H9 (cell line): ENCODE results near the gene PLD1. TPM values are rescaled to one million over a fixed set of nuclear protein-coding genes. Genes with fewer than 3 reads are reported as not detected.

Source experiments
- DNase-seq: peaks from one replicate; pipeline ENCODE4 v3.0.0-alpha.2; 2017
- H2AFZ ChIP-seq: one replicate; pipeline ENCODE4 v1.6.1; 2013; ENCODE audit warnings: mild to moderate bottlenecking, low read length, control low read depth, moderate library complexity
- H2AK5ac ChIP-seq: 2 replicates; pipeline ENCODE4 v1.6.1; 2013; ENCODE audit warnings: low read length, control low read depth, mixed read lengths; ENCODE audit not compliant: insufficient read length
- H2BK120ac ChIP-seq: one replicate; pipeline ENCODE4 v1.6.1; 2013; ENCODE audit warnings: low read depth, mild to moderate bottlenecking, low read length, control low read depth, inconsistent platforms; ENCODE audit not compliant: poor library complexity, severe bottlenecking
- H2BK12ac ChIP-seq: 2 replicates; pipeline ENCODE4 v1.6.1; 2013; ENCODE audit warnings: low read length, control low read depth, mixed read lengths, low read depth; ENCODE audit not compliant: insufficient read length
- H2BK15ac ChIP-seq: 2 replicates; pipeline ENCODE4 v1.6.1; 2013; ENCODE audit warnings: low read depth, low read length, control low read depth
- H2BK20ac ChIP-seq: one replicate; pipeline ENCODE4 v1.6.1; 2013; ENCODE audit warnings: low read depth, mild to moderate bottlenecking, low read length, control low read depth, inconsistent platforms; ENCODE audit not compliant: poor library complexity, severe bottlenecking
- H2BK5ac ChIP-seq: 2 replicates; pipeline ENCODE4 v1.6.1; 2013; ENCODE audit warnings: low read length, control low read depth, mixed read lengths; ENCODE audit not compliant: insufficient read length
- H3K14ac ChIP-seq: 2 replicates; pipeline ENCODE4 v1.6.1; 2013; ENCODE audit warnings: low read length, control low read depth; ENCODE audit not compliant: insufficient read depth
- H3K18ac ChIP-seq: 2 replicates; pipeline ENCODE4 v1.6.1; 2013; ENCODE audit warnings: low read depth, mild to moderate bottlenecking, mixed read lengths, low read length, control low read depth; ENCODE audit not compliant: insufficient read length
- H3K23ac ChIP-seq: 2 replicates; pipeline ENCODE4 v1.6.1; 2013; ENCODE audit warnings: low read length, control low read depth, mixed read lengths, low read depth; ENCODE audit not compliant: insufficient read length
- H3K23me2 ChIP-seq: 2 replicates; pipeline ENCODE4 v1.6.1; 2013; ENCODE audit warnings: low read depth, mild to moderate bottlenecking, mixed read lengths, low read length, control low read depth; ENCODE audit not compliant: insufficient read length, poor library complexity, severe bottlenecking
- H3K27ac ChIP-seq: 2 replicates; pipeline ENCODE4 v1.5.1; 2013; ENCODE audit warnings: low read length, control low read depth, mixed read lengths, low read depth; ENCODE audit not compliant: insufficient read length
- H3K27me3 ChIP-seq: 2 replicates; pipeline ENCODE4 v1.6.1; 2013; ENCODE audit warnings: low read length, control low read depth, inconsistent platforms; ENCODE audit not compliant: insufficient read depth
- H3K4ac ChIP-seq: 2 replicates; pipeline ENCODE4 v1.6.1; 2013; ENCODE audit warnings: low read depth, mild to moderate bottlenecking, control low read depth, inconsistent platforms, low read length, moderate library complexity
- H3K4me1 ChIP-seq: 2 replicates; pipeline ENCODE4 v1.6.1; 2013; ENCODE audit warnings: low read length, control low read depth, inconsistent platforms; ENCODE audit not compliant: insufficient read depth
- H3K4me2 ChIP-seq: 2 replicates; pipeline ENCODE4 v1.6.1; 2013; ENCODE audit warnings: low read length, control low read depth, mixed read lengths; ENCODE audit not compliant: insufficient read length, insufficient read depth
- H3K56ac ChIP-seq: 2 replicates; pipeline ENCODE4 v1.6.1; 2013; ENCODE audit warnings: low read depth, mild to moderate bottlenecking, mixed read lengths, low read length, control low read depth; ENCODE audit not compliant: insufficient read length
- H3K79me1 ChIP-seq: 2 replicates; pipeline ENCODE4 v1.6.1; 2013; ENCODE audit warnings: low read depth, mild to moderate bottlenecking, moderate library complexity, low read length, control low read depth, inconsistent platforms; ENCODE audit not compliant: insufficient read depth, poor library complexity, severe bottlenecking
- H3K79me2 ChIP-seq: 2 replicates; pipeline ENCODE4 v1.6.1; 2013; ENCODE audit warnings: low read length, control low read depth, inconsistent platforms; ENCODE audit not compliant: insufficient read depth
- H3K9ac ChIP-seq: 2 replicates; pipeline ENCODE4 v1.6.1; 2013; ENCODE audit warnings: low read length, control low read depth, mixed read lengths; ENCODE audit not compliant: insufficient read length; ENCODE audit errors: extremely low read depth
- H3K9me3 ChIP-seq: one replicate; pipeline ENCODE4 v1.6.1; 2013; ENCODE audit warnings: low read depth, low read length, inconsistent platforms; ENCODE audit not compliant: control insufficient read depth
- H3T11ph ChIP-seq: one replicate; pipeline ENCODE4 v1.6.1; 2013; ENCODE audit warnings: mild to moderate bottlenecking, low read length, control low read depth, inconsistent platforms
- H4K20me1 ChIP-seq: one replicate; pipeline ENCODE4 v1.6.1; 2013; ENCODE audit not compliant: control insufficient read depth, insufficient read length, insufficient read depth
- H4K5ac ChIP-seq: 2 replicates; pipeline ENCODE4 v1.6.1; 2013; ENCODE audit warnings: low read depth, mild to moderate bottlenecking, mixed read lengths, low read length, control low read depth; ENCODE audit not compliant: insufficient read length
- H4K8ac ChIP-seq: replicated peaks from 2 replicates; pipeline ENCODE4 v1.6.1; 2013; ENCODE audit warnings: low read length, control low read depth, mixed read lengths, low read depth; ENCODE audit not compliant: insufficient read length
- H4K91ac ChIP-seq: 2 replicates; pipeline ENCODE4 v1.6.1; 2013; ENCODE audit warnings: low read depth, mild to moderate bottlenecking, moderate library complexity, mixed read lengths, low read length, control low read depth; ENCODE audit not compliant: insufficient read length
- H3K27ac Mint-ChIP-seq, 3 experiments: 2 replicates in 2 of 3; 3 replicates in 1 of 3; pipeline ENCODE4 v1.8.0; 2020 to 2021; ENCODE audit warnings: mixed read lengths in 3 of 3, mild to moderate bottlenecking in 1 of 3, moderate library complexity in 1 of 3
- H3K27me3 Mint-ChIP-seq: 2 replicates; pipeline ENCODE4 v1.8.0; 2021; ENCODE audit warnings: low read depth, mild to moderate bottlenecking, moderate library complexity, mixed read lengths
- H3K36me3 Mint-ChIP-seq, 3 experiments: 2 replicates in 2 of 3; 3 replicates in 1 of 3; pipeline ENCODE4 v1.8.0; 2020 to 2021; ENCODE audit warnings: low read depth in 3 of 3, mixed read lengths in 3 of 3; ENCODE audit not compliant: insufficient read depth in 1 of 3
- H3K4me1 Mint-ChIP-seq, 2 experiments: 2 replicates each; pipeline ENCODE4 v1.8.0; 2020; ENCODE audit warnings: mixed read lengths in 2 of 2
- H3K4me3 Mint-ChIP-seq, 2 experiments: 2 replicates in 1 of 2; 3 replicates in 1 of 2; pipeline ENCODE4 v1.8.0; 2020 to 2021; ENCODE audit warnings: mild to moderate bottlenecking in 2 of 2, mixed read lengths in 2 of 2, moderate library complexity in 1 of 2
- H3K9me3 Mint-ChIP-seq, 2 experiments: 2 replicates in 1 of 2; 3 replicates in 1 of 2; pipeline ENCODE4 v1.8.0; 2020; ENCODE audit warnings: mild to moderate bottlenecking in 2 of 2, mixed read lengths in 2 of 2, moderate library complexity in 1 of 2
- WGBS: extraction: QIAGEN DNeasy Blood & Tissue Kit; methylation state at CpG from one replicate; pipeline ENCODE4 v1.1.7; 2013; ENCODE audit warnings: missing lambda C conversion rate, low lambda C conversion rate, mixed read lengths; ENCODE audit not compliant: insufficient read length; ENCODE audit errors: extremely low coverage; 5-methylcytosine and 5-hydroxymethylcytosine counted together
- total RNA-seq: library from RNA; stranded (reverse); gene quantifications from 2 replicates; pipeline ENCODE4 v1.2.1, GENCODE V29; 2021
- TF ChIP-seq, protein P1 (sequence below): fragments of 200-600 bp; sonication (generic); conservative IDR thresholded peaks from 3 replicates; pipeline ENCODE4 v1.8.0; 2021; ENCODE audit warnings: antibody characterized with exemption, mild to moderate bottlenecking

The PLD1 gene
- total RNA-seq, 1 experiment from 2014 or later = 1.8 TPM

DNA sequence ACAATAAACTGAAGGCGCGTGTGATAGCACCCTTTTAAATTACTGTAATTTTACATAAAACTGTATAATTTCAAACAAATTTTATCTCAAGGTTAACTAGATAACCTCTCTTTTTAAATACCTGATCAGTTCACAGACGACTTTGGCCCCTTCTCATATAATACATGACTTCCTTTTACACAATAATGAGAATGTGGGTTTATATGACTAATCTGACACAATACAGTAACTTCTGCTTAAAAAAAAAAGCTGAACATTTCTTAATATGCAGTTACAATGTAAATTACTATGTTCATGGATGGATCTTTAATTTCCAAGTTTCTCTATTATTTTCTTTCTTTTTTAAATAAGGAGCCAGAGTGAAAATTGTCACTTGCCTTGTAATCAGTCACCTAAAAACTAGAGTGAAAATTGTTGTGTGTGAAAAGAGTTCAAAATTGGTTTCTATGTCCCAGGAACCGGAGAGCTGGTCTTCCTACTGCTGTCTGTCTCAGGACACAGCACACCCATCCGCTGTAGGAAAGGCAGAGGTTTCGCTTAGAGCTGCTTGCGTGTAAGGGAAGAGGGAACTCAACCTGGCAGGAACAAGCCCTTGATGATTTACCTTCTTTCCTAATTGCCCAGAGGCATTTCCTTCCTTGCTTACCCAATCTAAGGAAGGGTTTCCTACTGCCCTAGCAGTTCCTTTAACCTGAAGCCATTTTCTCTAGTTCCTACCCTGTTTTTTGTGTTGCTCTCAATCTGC is 33.3 kb downstream of the PLD1 start:
- no peak for DNase-seq
- Histone ChIP-seq H2BK5ac (no peak overlapping the region), H3K23ac (no peak overlapping the region), H3K56ac (no peak overlapping the region), H4K91ac (no peak overlapping the region), H4K20me1 (no peaks in the 10 kb centered on the region), H4K8ac (no peak overlapping the region), H3K14ac (no peak overlapping the region), H3K4me1 (no peaks in the 10 kb centered on the region), H2BK120ac (no peak overlapping the region), H2AK5ac (no peak overlapping the region), H3K27me3 (no peaks in the 10 kb centered on the region), H2AFZ (no peak overlapping the region), H2BK20ac (no peak overlapping the region), H2BK15ac (no peak overlapping the region), H2BK12ac (no peak overlapping the region), H3K9ac (no peak overlapping the region), H4K5ac (no peak overlapping the region), H3T11ph (no peak overlapping the region), H3K79me1 (no peaks in the 10 kb centered on the region), H3K4me2 (no peak overlapping the region), H3K4ac (no peak overlapping the region), H3K27ac (no peak overlapping the region), H3K18ac (no peak overlapping the region), H3K23me2 (no peaks in the 10 kb centered on the region), H3K9me3 (no peaks in the 10 kb centered on the region), H3K79me2 (no peaks in the 10 kb centered on the region)
- no peak overlapping the region for H3K4me3 Mint-ChIP-seq
- no peaks in the 10 kb centered on the region for H3K27me3 Mint-ChIP-seq
- no peak overlapping the region for H3K27ac Mint-ChIP-seq
- H3K4me1 Mint-ChIP-seq = peaks cover 8 to 10% of the 10 kb centered on the region in 2 experiments
- no CpG with 5 or more reads among the region's 7 CpGs for WGBS
- no peaks in the 10 kb centered on the region for H3K9me3 Mint-ChIP-seq
- TF ChIP-seq, protein P1, sequence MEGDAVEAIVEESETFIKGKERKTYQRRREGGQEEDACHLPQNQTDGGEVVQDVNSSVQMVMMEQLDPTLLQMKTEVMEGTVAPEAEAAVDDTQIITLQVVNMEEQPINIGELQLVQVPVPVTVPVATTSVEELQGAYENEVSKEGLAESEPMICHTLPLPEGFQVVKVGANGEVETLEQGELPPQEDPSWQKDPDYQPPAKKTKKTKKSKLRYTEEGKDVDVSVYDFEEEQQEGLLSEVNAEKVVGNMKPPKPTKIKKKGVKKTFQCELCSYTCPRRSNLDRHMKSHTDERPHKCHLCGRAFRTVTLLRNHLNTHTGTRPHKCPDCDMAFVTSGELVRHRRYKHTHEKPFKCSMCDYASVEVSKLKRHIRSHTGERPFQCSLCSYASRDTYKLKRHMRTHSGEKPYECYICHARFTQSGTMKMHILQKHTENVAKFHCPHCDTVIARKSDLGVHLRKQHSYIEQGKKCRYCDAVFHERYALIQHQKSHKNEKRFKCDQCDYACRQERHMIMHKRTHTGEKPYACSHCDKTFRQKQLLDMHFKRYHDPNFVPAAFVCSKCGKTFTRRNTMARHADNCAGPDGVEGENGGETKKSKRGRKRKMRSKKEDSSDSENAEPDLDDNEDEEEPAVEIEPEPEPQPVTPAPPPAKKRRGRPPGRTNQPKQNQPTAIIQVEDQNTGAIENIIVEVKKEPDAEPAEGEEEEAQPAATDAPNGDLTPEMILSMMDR = no peak
- no peaks in the 10 kb centered on the region for H3K36me3 Mint-ChIP-seq
